ENCODE measurements around the gene NFIA.

The NFIA gene

DNA sequence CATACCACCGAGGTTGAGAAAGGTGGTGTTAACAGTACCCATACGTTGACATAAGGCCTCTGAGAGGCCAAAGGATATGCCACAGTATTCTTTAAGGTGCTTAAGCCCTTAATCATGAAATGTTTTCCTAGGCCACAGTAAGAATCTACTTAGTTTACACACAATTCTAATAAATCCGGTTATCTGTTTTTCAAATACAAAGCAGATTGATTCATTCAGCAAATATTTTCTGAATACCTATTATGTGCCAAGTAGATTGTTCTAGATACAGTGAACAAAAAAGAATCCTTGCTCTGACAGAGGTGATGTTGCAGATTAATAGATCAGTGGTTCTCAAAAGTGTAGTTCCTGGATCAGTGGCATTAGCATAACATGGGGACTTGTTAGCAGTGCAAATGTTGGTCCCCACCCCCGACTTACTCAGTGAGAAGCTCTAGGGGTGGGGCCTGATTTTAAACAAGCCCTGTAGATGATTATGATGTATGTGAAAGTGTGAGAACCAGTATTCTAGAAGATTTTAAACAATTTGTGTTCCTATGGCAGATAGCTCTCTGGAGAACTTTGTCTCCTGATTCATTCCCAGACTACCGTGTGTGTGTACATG, 61.6 kb downstream of the NFIA start:
- no peak for DNase-seq (ENCODE audit: low read depth)
- H3K4me3 ChIP-seq (ENCODE audit: low read length), result no peak overlapping the region
- TF ChIP-seq CTCF (conservative IDR thresholded peaks at IDR 0.05; ENCODE audit: low read depth, low read length), result no peak

DNA sequence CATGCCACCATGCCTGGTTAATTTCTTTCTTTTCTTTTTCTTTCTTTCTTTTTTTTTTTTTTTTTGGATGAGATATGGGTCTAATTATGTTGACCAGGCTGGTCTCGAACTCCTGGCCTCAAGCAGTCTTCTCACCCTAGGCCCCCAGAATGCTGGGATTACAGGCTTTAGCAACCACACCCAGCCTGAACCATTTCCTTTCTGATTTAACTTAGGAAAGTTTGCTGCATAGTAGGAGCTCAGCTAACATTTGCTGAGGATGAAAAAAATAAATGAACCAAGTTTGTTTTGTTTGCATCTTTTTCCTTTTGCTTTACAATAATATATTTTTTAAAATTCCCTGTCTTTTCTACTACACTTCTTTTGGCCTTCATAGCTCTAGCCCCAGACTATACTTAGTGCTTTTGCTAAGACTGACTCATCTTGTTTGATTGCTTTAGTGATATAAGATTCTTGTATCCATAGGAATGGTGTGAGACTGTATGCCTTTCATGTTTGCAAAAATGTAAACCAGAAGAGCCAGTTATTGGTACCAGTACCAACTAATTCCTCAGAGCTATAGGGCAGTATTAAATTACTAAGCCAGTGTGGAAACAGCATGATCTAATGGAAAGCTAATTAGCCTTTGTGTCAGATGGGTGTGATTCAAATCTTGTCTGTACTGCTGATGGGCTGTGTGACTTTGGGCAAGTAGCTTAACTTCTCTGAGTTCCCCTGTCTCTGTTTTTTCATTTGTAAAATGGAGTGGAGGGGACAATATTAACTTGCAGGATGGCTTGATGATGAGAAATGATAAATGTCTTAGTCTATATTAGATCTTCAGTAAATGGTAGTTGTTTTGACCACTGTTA, 66.9 kb downstream of the NFIA start:
- DNase-seq (ENCODE audit: low read depth), result no peak
- H3K4me3 ChIP-seq (ENCODE audit: low read length), result no peak overlapping the region
- TF ChIP-seq CTCF (conservative IDR thresholded peaks at IDR 0.05; ENCODE audit: low read depth, low read length), result no peak

GRCh38 chr1:61151565-61151964, 69.2 kb downstream of the NFIA start:
- DNase-seq (ENCODE audit: low read depth), result no peak
- no peak overlapping the region for H3K4me3 ChIP-seq (ENCODE audit: low read length)
- TF ChIP-seq CTCF (conservative IDR thresholded peaks at IDR 0.05; ENCODE audit: low read depth, low read length), result no peak

GRCh38 chr1:61152066-61152465, 69.7 kb downstream of the NFIA start:
- TF ChIP-seq CTCF (conservative IDR thresholded peaks at IDR 0.05; ENCODE audit: low read depth, low read length), result no peak
- H3K4me3 ChIP-seq (ENCODE audit: low read length), result no peak overlapping the region
- no peak for DNase-seq (ENCODE audit: low read depth)

DNA sequence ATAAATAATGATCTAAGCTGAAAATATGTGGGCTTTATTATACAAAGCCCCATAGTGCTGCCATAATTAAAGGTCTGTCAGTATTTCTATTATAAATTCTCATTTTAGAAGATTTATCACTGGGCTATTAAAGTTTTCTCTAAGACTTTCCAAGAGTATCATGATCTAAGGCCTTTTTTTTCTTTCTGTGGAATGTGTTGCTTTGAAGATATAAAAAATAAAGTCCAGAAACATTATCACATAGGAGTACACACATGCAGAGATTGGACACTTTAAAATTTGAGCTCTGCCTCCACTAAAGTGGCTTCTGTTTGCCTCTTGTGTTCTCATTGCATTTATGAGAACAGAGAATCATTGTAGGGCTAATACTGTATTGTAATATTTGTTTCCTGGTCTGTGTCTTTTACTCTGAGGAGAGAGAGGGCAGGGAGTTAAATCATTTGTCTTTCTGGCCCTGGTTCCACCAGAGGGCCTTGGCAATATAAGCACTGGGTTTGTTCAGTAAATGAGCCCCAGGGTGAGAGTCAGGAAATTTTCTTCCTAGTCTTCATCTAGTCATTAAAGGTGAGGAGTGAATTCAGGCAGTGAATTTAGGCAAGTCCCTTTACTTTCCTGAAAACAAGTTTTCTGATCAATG, 70.2 kb downstream of the NFIA start:
- no peak for TF ChIP-seq CTCF (conservative IDR thresholded peaks at IDR 0.05; ENCODE audit: low read depth, low read length)
- H3K4me3 ChIP-seq (ENCODE audit: low read length), result no peak overlapping the region
- DNase-seq (ENCODE audit: low read depth), result no peak

DNA sequence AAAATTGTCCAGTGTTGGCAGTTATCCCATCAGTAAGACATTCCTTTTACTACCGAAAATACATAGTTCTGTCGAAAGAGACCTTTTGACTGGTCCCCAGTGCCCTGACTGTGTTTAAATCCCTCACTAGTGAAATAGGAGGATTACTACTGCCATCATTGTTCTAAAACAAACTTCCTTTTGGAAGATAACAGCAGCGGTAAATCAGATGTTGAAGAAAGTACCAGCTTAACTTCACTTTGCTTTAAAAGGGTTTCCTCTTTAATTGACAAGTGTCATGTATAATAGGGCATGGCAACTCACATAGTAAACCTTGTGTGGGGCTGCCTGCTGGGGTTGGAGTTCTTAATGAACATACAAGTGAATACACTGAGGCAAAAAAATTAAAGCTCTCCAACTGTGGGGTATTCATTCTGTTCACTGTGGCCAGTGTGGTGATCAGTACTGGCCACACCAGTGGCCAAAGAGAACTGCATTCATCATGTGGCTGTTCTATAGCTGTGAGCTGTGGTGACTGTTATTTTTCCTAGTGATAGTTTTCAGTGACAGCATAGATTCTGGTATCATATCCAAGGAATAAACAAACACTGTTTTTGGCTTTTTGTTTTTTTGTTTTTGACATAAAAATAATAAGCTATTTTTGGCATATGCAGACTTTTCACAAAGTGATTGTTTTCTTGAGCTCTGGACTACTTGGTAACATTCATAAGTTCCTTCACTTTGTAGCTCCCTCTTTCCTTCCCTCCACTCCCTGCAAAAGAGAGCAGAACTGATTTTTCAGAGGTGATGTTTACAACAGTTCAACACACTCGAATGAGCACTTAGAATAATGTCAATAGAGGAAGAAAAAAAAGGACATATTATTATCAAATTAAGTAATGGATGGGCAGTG, 74.5 kb downstream of the NFIA start:
- no peak for DNase-seq (ENCODE audit: low read depth)
- no peak for TF ChIP-seq CTCF (conservative IDR thresholded peaks at IDR 0.05; ENCODE audit: low read depth, low read length)

More for the DNA sequence above, 74.5 kb downstream of the NFIA start:
- no peak overlapping the region for H3K4me3 ChIP-seq (ENCODE audit: low read length)
